GM23338 (cell line): ENCODE data around the gene DEUP1. TPM values are rescaled to one million over a fixed set of nuclear protein-coding genes. Genes with fewer than 3 reads are reported as not detected.

ENCODE experiments used
- ATAC-seq: fragments of 200-7000 bp; cut with Tn5 transposase; 3 replicates; pipeline ENCODE4 v1.9.1; 2020
- DNase-seq: peaks from one replicate; pipeline ENCODE4 v3.0.0-alpha.2; 2015; ENCODE audit warnings: low spot score
- H2AFZ ChIP-seq: fragments of 200-600 bp; sonication (generic); 2 replicates; pipeline ENCODE4 v1.8.0; 2016; ENCODE audit warnings: antibody characterized with exemption, mild to moderate bottlenecking, moderate library complexity
- H3F3A ChIP-seq: fragments of 200-600 bp; sonication (generic); replicated peaks from 2 replicates; pipeline ENCODE4 v1.8.0; 2017; ENCODE audit warnings: antibody characterized with exemption, mixed run types, low read depth
- H3K27ac ChIP-seq: fragments of 200-600 bp; sonication (generic); 2 replicates; pipeline ENCODE4 v1.6.1; 2016; ENCODE audit warnings: low read depth
- H3K27me3 ChIP-seq: fragments of 200-600 bp; sonication (generic); 2 replicates; pipeline ENCODE4 v1.8.0; 2016; ENCODE audit warnings: mild to moderate bottlenecking, mixed run types, moderate library complexity; ENCODE audit not compliant: insufficient read depth
- H3K36me3 ChIP-seq: fragments of 200-600 bp; sonication (generic); 2 replicates; pipeline ENCODE4 v1.8.0; 2016; ENCODE audit warnings: mild to moderate bottlenecking; ENCODE audit not compliant: insufficient read depth
- H3K4me1 ChIP-seq: fragments of 200-600 bp; sonication (generic); 2 replicates; pipeline ENCODE4 v1.8.0; 2016; ENCODE audit warnings: mild to moderate bottlenecking, moderate library complexity; ENCODE audit not compliant: insufficient read depth
- H3K4me2 ChIP-seq: fragments of 200-600 bp; sonication (generic); 2 replicates; pipeline ENCODE4 v1.7.1; 2017; ENCODE audit warnings: mixed run types
- H3K4me3 ChIP-seq: fragments of 200-600 bp; sonication (generic); 2 replicates; pipeline ENCODE4 v1.6.1; 2016; ENCODE audit warnings: mixed run types
- H3K79me2 ChIP-seq: fragments of 200-600 bp; sonication (generic); replicated peaks from 2 replicates; pipeline ENCODE4 v1.8.0; 2017; ENCODE audit warnings: mild to moderate bottlenecking; ENCODE audit not compliant: insufficient read depth
- H3K9me2 ChIP-seq: fragments of 200-600 bp; sonication (generic); 2 replicates; pipeline ENCODE4 v1.8.0; 2017; ENCODE audit not compliant: insufficient read depth
- H4K20me1 ChIP-seq: fragments of 200-600 bp; sonication (generic); replicated peaks from 2 replicates; pipeline ENCODE4 v1.8.0; 2017; ENCODE audit warnings: mild to moderate bottlenecking; ENCODE audit not compliant: insufficient read depth
- H3K27ac Mint-ChIP-seq: 2 replicates; pipeline ENCODE4 v1.8.0; 2020; ENCODE audit warnings: inconsistent platforms, mild to moderate bottlenecking, moderate library complexity, mixed read lengths
- H3K27me3 Mint-ChIP-seq: 3 replicates; pipeline ENCODE4 v1.8.0; 2022; ENCODE audit warnings: low read depth, mild to moderate bottlenecking, moderate library complexity, mixed read lengths, inconsistent platforms; ENCODE audit not compliant: insufficient read depth, poor library complexity
- H3K36me3 Mint-ChIP-seq: 3 replicates; pipeline ENCODE4 v1.8.0; 2021; ENCODE audit warnings: low read depth, mild to moderate bottlenecking, inconsistent platforms, moderate library complexity, mixed read lengths
- H3K4me1 Mint-ChIP-seq: 3 replicates; pipeline ENCODE4 v1.8.0; 2020; ENCODE audit warnings: mild to moderate bottlenecking, inconsistent platforms, mixed read lengths
- H3K4me3 Mint-ChIP-seq: 3 replicates; pipeline ENCODE4 v1.8.0; 2021; ENCODE audit warnings: moderate library complexity, mild to moderate bottlenecking, inconsistent platforms, mixed read lengths
- H3K9me3 Mint-ChIP-seq: 3 replicates; pipeline ENCODE4 v1.8.0; 2020; ENCODE audit warnings: moderate library complexity, mild to moderate bottlenecking, inconsistent platforms, mixed read lengths
- CREB1 ChIP-seq: fragments of 250-450 bp; sonication (Bioruptor Pico); IDR thresholded peaks from 2 replicates; pipeline ENCODE4 v1.5.0; 2020; ENCODE audit warnings: low read depth, mild to moderate bottlenecking, moderate library complexity
- CTCF ChIP-seq, 2 experiments: fragments of 200-600 bp in 1 of 2; sonication (generic) in 1 of 2; conservative IDR thresholded peaks; 2 replicates each; pipeline versions ENCODE4 v1.5.1 to v1.6.1; 2016 to 2017; ENCODE audit warnings: antibody characterized with exemption in 2 of 2, low read depth in 2 of 2, mild to moderate bottlenecking in 2 of 2, moderate library complexity in 1 of 2
- EZH2 ChIP-seq: fragments of 200-600 bp; sonication (generic); IDR thresholded peaks from one replicate; pipeline ENCODE4 v1.8.0; 2017; ENCODE audit warnings: antibody characterized with exemption, mild to moderate bottlenecking, low read depth; ENCODE audit not compliant: unreplicated experiment
- EZH2phosphoT487 ChIP-seq: fragments of 200-600 bp; sonication (generic); IDR thresholded peaks from one replicate; pipeline ENCODE4 v1.8.1; 2018; ENCODE audit warnings: antibody characterized with exemption; ENCODE audit not compliant: unreplicated experiment
- JUNB ChIP-seq: IDR thresholded peaks from one replicate; pipeline ENCODE4 v1.6.1; 2016; ENCODE audit warnings: antibody characterized with exemption; ENCODE audit not compliant: unreplicated experiment
- NANOG ChIP-seq: IDR thresholded peaks from 2 replicates; pipeline ENCODE4 v1.6.1; 2016; ENCODE audit warnings: antibody characterized with exemption, borderline replicate concordance
- POLR2AphosphoS5 ChIP-seq: IDR thresholded peaks from 2 replicates; pipeline ENCODE4 v1.6.1; 2016; ENCODE audit warnings: antibody characterized with exemption, low read depth
- STAT1 ChIP-seq: IDR thresholded peaks from one replicate; pipeline ENCODE4 v1.6.1; 2016; ENCODE audit warnings: antibody characterized with exemption; ENCODE audit not compliant: unreplicated experiment
- ZNF114 ChIP-seq: fragments of 250-450 bp; sonication (Bioruptor Pico); IDR thresholded peaks from 2 replicates; pipeline ENCODE4 v1.5.0; 2020; ENCODE audit warnings: mild to moderate bottlenecking, moderate library complexity
- ZNF331 ChIP-seq: fragments of 250-450 bp; sonication (Bioruptor Pico); IDR thresholded peaks from 2 replicates; pipeline ENCODE4 v1.5.0; 2020; ENCODE audit warnings: low read depth, mild to moderate bottlenecking, moderate library complexity
- polyA plus RNA-seq: library from polyadenylated mRNA; unstranded; fragments of >200 nt; fragmentation: Nextera tagmentation; extraction: Ambion mirVana; gene quantifications from 2 replicates; pipeline ENCODE4 v1.2.1, GENCODE V29; 2016
- total RNA-seq: library from RNA; depleted of rRNA; stranded (reverse); fragments of >200 nt; shearing (Covaris generic); gene quantifications from 2 replicates; pipeline ENCODE4 v1.2.3, GENCODE V29; 2014
- TF ChIP-seq, protein P1 (sequence below): IDR thresholded peaks from 2 replicates; pipeline ENCODE4 v1.6.1; 2016; ENCODE audit warnings: antibody characterized with exemption
- TF ChIP-seq, protein P2 (sequence below): fragments of 250-450 bp; sonication (Bioruptor Pico); IDR thresholded peaks from 2 replicates; pipeline ENCODE4 v1.5.0; 2020; ENCODE audit warnings: mild to moderate bottlenecking, moderate library complexity
- TF ChIP-seq, protein P3 (sequence below): IDR thresholded peaks from one replicate; pipeline ENCODE4 v1.6.1; 2018; ENCODE audit warnings: antibody characterized with exemption; ENCODE audit not compliant: unreplicated experiment

The DEUP1 gene
- total and polyA plus RNA-seq, 2 experiments from 2014 or later: 0.63 to 1.7 TPM

DNA sequence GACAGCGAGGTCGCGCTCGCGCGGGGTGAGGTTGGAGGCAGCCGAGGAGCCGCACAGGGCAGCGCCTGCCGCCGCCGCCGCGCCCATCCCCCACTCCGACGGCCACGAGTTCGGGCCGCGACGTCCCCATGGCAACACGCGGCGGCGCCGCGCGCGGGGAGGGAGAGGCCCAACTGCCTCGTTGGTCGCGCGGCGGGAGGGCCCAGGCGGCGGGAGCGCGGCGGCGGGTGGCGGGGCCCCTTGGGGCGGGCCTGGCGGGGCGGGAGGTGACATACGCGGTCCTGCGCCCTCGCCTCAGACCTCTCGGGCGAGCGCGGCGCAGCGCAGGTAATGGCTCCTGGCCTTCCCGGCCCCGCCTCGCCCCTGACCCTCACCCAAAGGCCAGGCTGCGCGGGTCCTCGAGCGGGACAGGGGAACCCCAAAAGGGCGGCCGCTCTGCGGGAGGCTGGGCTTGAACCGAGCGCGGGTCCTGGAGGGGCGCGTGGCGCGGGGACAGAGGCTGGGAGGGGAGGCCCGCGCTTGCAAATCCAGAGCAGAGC, at the start of gene DEUP1 (continued):
- TF ChIP-seq CREB1 (CRISPR knock-in tag): no peak

GRCh38 chr11:93285430-93285829, 45.1 kb upstream of the DEUP1 start:
- H3K9me2 ChIP-seq: no peaks in the 10 kb centered on the region
- no peak for DNase-seq
- Mint-ChIP-seq H3K36me3 (no peaks in the 10 kb centered on the region), H3K4me1 (no peaks in the 10 kb centered on the region), H3K27me3 (no peaks in the 10 kb centered on the region), H3K4me3 (no peak overlapping the region), H3K27ac (no peak overlapping the region), H3K9me3 (no peaks in the 10 kb centered on the region)
- H3K27ac ChIP-seq: no peak overlapping the region
- no peaks in the 10 kb centered on the region for H3K4me1 ChIP-seq
- ATAC-seq: no peak
- no peak overlapping the region for H2AFZ ChIP-seq
- no peaks in the 10 kb centered on the region for H4K20me1 ChIP-seq
- TF ChIP-seq EZH2phosphoT487 (no peak), NANOG (no peak), POLR2AphosphoS5 (no peak), ZNF331 (CRISPR knock-in tag) (no peak), STAT1 (no peak), JUNB (no peak), CREB1 (CRISPR knock-in tag) (no peak), ZNF114 (no peak), EZH2 (no peak), CTCF (conservative IDR thresholded peaks at IDR 0.05; ENCODE audit: low read depth in 2 of 2) (no peak)
- TF ChIP-seq, protein P1, sequence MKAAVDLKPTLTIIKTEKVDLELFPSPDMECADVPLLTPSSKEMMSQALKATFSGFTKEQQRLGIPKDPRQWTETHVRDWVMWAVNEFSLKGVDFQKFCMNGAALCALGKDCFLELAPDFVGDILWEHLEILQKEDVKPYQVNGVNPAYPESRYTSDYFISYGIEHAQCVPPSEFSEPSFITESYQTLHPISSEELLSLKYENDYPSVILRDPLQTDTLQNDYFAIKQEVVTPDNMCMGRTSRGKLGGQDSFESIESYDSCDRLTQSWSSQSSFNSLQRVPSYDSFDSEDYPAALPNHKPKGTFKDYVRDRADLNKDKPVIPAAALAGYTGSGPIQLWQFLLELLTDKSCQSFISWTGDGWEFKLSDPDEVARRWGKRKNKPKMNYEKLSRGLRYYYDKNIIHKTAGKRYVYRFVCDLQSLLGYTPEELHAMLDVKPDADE: no peak
- TF ChIP-seq, protein P2, sequence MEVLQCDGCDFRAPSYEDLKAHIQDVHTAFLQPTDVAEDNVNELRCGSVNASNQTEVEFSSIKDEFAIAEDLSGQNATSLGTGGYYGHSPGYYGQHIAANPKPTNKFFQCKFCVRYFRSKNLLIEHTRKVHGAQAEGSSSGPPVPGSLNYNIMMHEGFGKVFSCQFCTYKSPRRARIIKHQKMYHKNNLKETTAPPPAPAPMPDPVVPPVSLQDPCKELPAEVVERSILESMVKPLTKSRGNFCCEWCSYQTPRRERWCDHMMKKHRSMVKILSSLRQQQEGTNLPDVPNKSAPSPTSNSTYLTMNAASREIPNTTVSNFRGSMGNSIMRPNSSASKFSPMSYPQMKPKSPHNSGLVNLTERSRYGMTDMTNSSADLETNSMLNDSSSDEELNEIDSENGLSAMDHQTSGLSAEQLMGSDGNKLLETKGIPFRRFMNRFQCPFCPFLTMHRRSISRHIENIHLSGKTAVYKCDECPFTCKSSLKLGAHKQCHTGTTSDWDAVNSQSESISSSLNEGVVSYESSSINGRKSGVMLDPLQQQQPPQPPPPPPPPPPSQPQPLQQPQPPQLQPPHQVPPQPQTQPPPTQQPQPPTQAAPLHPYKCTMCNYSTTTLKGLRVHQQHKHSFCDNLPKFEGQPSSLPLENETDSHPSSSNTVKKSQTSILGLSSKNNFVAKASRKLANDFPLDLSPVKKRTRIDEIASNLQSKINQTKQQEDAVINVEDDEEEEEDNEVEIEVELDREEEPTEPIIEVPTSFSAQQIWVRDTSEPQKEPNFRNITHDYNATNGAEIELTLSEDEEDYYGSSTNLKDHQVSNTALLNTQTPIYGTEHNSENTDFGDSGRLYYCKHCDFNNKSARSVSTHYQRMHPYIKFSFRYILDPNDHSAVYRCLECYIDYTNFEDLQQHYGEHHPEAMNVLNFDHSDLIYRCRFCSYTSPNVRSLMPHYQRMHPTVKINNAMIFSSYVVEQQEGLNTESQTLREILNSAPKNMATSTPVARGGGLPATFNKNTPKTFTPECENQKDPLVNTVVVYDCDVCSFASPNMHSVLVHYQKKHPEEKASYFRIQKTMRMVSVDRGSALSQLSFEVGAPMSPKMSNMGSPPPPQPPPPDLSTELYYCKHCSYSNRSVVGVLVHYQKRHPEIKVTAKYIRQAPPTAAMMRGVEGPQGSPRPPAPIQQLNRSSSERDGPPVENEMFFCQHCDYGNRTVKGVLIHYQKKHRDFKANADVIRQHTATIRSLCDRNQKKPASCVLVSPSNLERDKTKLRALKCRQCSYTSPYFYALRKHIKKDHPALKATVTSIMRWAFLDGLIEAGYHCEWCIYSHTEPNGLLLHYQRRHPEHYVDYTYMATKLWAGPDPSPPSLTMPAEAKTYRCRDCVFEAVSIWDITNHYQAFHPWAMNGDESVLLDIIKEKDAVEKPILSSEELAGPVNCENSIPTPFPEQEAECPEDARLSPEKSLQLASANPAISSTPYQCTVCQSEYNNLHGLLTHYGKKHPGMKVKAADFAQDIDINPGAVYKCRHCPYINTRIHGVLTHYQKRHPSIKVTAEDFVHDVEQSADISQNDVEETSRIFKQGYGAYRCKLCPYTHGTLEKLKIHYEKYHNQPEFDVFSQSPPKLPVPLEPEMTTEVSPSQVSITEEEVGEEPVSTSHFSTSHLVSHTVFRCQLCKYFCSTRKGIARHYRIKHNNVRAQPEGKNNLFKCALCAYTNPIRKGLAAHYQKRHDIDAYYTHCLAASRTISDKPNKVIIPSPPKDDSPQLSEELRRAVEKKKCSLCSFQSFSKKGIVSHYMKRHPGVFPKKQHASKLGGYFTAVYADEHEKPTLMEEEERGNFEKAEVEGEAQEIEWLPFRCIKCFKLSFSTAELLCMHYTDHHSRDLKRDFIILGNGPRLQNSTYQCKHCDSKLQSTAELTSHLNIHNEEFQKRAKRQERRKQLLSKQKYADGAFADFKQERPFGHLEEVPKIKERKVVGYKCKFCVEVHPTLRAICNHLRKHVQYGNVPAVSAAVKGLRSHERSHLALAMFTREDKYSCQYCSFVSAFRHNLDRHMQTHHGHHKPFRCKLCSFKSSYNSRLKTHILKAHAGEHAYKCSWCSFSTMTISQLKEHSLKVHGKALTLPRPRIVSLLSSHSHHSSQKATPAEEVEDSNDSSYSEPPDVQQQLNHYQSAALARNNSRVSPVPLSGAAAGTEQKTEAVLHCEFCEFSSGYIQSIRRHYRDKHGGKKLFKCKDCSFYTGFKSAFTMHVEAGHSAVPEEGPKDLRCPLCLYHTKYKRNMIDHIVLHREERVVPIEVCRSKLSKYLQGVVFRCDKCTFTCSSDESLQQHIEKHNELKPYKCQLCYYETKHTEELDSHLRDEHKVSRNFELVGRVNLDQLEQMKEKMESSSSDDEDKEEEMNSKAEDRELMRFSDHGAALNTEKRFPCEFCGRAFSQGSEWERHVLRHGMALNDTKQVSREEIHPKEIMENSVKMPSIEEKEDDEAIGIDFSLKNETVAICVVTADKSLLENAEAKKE (CRISPR knock-in tag): no peak
- TF ChIP-seq, protein P3, sequence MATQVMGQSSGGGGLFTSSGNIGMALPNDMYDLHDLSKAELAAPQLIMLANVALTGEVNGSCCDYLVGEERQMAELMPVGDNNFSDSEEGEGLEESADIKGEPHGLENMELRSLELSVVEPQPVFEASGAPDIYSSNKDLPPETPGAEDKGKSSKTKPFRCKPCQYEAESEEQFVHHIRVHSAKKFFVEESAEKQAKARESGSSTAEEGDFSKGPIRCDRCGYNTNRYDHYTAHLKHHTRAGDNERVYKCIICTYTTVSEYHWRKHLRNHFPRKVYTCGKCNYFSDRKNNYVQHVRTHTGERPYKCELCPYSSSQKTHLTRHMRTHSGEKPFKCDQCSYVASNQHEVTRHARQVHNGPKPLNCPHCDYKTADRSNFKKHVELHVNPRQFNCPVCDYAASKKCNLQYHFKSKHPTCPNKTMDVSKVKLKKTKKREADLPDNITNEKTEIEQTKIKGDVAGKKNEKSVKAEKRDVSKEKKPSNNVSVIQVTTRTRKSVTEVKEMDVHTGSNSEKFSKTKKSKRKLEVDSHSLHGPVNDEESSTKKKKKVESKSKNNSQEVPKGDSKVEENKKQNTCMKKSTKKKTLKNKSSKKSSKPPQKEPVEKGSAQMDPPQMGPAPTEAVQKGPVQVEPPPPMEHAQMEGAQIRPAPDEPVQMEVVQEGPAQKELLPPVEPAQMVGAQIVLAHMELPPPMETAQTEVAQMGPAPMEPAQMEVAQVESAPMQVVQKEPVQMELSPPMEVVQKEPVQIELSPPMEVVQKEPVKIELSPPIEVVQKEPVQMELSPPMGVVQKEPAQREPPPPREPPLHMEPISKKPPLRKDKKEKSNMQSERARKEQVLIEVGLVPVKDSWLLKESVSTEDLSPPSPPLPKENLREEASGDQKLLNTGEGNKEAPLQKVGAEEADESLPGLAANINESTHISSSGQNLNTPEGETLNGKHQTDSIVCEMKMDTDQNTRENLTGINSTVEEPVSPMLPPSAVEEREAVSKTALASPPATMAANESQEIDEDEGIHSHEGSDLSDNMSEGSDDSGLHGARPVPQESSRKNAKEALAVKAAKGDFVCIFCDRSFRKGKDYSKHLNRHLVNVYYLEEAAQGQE: no peak
- no peak overlapping the region for H3K4me3 ChIP-seq
- H3K36me3 ChIP-seq: no peaks in the 10 kb centered on the region
- H3K79me2 ChIP-seq: no peaks in the 10 kb centered on the region
- H3K27me3 ChIP-seq: no peaks in the 10 kb centered on the region
- H3K4me2 ChIP-seq: no peak overlapping the region
- no peaks in the 10 kb centered on the region for H3F3A ChIP-seq
